NK-92 treated with Interleukin-12 subunit alpha and Interleukin-12 subunit beta, amount 100 ng/mL, for 24 hours (cell line): Measurements from ENCODE around the gene ALDH3B1.

Experiments
- DNase-seq: peaks from one replicate; lab custom pipeline; 2025; lab: John Stamatoyannopoulos, UW

Gene ALDH3B1

DNA sequence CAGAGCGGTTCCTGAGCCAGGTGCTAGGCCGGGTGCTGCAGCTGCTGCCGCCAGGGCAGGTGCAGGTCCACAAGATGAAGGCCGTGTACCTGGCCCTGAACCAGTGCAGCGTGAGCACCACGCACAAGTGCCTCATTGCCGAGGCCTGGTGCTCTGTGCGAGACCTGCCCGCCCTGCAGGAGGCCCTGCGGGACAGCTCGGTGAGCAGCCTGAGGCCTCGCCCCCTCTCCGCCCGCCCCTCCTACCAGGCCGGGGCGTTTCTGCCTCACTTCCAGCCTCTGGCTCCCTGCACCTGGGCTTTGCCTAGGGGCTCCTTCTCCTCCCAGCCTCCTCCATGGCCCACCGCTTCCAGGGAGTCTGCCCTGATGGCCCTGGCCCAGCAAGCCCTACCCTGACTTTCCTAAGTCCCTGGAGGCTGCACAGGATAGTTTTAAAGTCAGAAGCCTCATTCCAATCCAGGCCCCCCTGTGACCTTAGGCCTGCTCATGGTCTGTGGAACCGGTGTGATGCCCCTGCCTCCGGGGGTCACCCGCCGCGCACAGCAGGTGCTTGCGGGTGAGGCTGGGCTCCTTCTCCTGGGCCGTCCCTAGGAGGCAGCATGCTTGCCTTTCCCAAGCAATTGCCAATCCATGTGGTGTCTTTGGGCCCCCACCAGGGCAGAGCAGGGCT, 34.2 kb downstream of the ALDH3B1 start:
- no peak for DNase-seq

DNA sequence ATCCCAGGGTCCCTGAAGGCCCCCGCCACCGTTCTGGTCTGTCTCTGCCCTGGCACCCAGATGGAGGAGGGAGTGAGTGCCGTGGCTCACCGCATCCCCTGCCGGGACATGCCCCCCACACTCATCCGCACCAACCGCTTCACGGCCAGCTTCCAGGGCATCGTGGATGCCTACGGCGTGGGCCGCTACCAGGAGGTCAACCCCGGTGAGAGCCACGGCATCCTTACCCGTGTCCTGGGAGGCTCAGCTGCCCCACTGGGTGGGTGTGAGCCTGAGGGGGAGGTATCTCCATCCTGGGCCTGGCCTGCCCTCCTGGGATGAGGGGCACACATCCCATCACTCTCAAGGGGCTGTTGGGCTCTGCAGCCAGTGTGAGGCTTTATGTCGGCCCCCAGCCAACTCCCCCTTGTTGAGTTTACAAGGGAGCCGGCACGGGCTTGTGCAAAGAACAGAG, 34.8 kb downstream of the ALDH3B1 start:
- DNase-seq, result no peak

GRCh38 chr11:68047437-68048290, 37.5 kb downstream of the ALDH3B1 start:
- DNase-seq, result no peak

DNA sequence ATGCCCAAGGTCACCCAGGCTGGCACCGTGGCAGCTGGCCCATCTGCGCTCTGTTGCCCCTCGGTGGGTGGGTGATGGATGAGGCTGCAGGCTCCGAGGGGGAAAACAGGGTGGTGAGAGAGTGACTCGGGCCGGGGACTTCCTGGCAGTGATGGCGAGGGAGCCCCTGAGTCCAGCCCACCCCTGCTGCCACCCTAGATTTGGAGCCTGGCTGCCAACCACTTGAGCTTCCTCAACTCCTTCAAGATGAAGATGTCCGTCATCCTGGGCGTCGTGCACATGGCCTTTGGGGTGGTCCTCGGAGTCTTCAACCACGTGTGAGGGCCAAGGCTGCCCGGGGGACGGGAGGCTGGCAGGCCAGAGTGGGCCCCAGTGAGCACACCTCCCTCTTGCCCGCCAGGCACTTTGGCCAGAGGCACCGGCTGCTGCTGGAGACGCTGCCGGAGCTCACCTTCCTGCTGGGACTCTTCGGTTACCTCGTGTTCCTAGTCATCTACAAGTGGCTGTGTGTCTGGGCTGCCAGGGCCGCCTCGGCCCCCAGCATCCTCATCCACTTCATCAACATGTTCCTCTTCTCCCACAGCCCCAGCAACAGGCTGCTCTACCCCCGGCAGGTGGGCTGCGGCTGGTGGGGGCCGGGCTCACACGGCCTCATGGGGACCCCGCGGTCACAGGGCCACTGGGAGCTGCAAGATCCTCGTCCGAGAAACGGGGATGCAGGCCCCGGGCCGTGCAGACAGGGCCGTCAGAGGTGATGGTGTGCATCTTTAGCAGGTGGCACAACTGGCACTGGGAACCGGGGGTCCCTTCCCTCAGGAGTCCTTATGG, 38.8 kb downstream of the ALDH3B1 start:
- no peak for DNase-seq

DNA sequence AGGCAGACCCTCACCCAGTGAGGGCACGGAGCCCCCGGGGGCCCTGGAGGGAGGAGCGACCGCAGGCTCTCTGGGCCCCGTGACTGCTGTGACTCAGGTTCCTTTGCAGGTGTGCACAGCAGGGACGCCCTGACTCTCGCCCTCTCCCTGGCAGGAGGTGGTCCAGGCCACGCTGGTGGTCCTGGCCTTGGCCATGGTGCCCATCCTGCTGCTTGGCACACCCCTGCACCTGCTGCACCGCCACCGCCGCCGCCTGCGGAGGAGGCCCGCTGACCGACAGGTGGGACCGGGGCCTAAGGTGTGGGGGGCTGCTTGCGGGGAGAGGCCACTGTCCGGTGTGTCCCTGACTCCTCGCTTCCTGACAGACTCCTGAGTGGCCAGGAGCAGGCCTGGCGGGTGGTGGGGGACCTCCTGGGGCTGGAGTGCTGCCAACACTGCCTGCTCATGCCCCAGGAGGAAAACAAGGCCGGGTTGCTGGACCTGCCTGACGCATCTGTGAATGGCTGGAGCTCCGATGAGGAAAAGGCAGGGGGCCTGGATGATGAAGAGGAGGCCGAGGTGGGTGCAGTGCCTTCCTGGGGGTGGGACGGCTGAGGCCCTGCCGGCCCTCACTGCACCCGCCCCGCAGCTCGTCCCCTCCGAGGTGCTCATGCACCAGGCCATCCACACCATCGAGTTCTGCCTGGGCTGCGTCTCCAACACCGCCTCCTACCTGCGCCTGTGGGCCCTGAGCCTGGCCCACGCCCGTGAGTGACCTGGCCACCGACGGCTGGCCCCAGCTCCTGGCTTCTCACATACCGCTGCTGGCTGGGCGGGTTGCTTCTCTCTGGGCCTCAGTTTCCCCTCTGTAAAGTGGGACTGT, 39.6 kb downstream of the ALDH3B1 start:
- no peak for DNase-seq

DNA sequence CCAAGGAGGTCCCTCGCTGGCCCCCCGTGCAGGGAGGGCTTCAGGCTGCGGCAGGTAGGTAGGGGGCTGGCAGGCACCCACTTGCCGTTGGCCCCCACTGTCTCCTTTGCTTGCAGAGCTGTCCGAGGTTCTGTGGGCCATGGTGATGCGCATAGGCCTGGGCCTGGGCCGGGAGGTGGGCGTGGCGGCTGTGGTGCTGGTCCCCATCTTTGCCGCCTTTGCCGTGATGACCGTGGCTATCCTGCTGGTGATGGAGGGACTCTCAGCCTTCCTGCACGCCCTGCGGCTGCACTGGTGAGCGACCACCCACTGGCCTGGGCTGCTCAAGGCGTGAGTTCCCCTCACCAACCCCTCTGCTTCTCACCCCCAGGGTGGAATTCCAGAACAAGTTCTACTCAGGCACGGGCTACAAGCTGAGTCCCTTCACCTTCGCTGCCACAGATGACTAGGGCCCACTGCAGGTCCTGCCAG, 40.3 kb downstream of the ALDH3B1 start:
- no peak for DNase-seq

DNA sequence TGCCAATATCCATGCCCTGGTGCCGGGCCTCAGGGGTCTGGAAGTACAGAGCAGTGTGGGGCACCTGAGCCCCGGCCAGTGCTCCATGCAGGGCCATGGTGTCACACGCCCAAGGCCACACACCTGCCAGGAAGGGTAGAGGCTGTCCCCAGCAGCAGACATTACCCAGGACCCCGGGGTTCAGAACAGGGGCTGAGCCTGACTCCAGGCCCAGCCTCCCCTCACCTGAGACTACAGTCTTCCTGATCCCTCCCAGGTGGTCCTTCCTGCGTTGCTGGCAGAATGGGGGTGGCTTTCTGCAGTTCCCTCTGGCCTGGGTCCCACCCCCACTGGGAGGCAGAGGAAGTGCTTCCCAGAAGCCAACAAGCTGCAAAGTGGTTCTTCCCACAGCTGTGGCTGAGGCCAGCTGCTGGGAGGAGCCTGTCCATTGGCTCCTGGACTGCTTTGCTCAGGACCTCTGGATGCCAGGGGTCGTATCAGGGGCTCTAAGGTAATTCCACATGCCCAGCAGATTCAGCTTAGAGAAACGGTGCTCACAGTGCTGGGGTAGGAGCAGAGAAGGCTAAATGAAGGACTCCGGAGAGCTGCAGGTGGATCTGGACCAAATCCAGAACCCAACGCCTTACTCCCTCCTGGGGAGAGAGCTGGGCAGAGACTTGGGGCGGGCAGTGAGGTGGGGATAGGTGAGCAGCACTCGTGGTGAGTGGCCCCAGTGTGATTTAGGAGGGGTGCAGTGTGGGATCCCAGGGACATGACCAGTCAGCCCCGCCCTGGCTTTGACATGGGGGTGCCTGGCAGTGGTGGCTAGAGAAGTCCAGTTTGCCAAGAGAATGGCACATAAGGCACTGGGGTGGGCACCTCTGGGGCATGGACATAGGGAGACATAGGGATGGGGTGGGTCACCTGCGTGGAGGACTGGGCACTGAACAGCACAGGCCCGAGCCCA, 41.3 kb downstream of the ALDH3B1 start:
- no peak for DNase-seq

GRCh38 chr11:68052137-68052873, 42.2 kb downstream of the ALDH3B1 start:
- DNase-seq, result no peak

- no peak for DNase-seq
These were observed 43.0 kb downstream of the ALDH3B1 start for GRCh38 chr11:68053117-68053516.

GRCh38 chr11:68053981-68054812, 44.1 kb downstream of the ALDH3B1 start:
- DNase-seq, result no peak

GRCh38 chr11:68056317-68057285, 46.5 kb downstream of the ALDH3B1 start:
- DNase-seq, result no peak

DNA sequence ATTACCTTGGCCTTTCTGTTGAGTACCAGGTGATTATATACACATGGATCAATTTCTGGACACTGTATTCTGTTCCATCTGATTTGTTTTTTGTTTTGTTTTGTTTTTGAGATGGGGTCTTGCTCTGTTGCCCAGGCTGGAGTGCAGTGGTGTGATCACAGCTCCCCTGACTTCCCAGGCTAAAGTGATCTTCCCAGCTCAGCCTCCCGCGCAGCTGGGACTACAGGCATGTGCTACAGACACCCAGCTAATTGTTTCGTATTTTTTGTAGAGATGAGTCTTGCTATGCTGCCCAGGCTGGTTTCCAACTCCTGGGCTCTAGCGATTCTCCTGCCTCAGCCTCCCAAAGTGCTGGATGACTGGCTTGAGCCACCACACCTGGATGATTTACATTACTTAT, 47.7 kb downstream of the ALDH3B1 start:
- no peak for DNase-seq

- DNase-seq, result no peak
These were observed 51.4 kb downstream of the ALDH3B1 start for GRCh38 chr11:68061508-68061907.

GRCh38 chr11:68064926-68065325, 54.8 kb downstream of the ALDH3B1 start:
- no peak for DNase-seq

- no peak for DNase-seq
These were observed 55.7 kb downstream of the ALDH3B1 start for GRCh38 chr11:68065841-68066240.

DNA sequence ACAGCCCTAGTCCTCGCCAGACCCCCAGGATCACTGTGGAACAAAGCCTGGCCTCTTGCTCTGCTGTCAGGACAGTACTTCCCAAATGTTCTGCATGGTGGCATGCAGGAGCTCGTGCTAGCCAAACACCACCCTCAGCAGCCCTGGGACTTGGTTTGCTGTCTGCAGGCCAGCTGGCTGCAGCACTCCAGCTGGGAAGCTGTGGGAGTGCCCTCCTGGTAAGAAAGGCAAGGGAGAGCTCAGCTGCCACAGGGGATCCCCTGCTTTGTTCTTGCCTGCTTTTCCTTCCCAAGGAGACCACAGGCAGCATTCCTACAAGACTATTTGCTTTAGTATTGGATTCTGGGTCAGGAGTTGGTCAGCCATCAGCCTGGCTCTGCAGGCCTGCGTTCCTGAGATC, 56.6 kb downstream of the ALDH3B1 start:
- DNase-seq, result no peak

GRCh38 chr11:68067991-68068390, 57.9 kb downstream of the ALDH3B1 start:
- DNase-seq, result no peak
